H9 (cell line): ENCODE measurements around the gene CCL16. TPM values are rescaled to one million over a fixed set of nuclear protein-coding genes. Genes with fewer than 3 reads are reported as not detected.
A peak's percentile ranks its signal among the peaks of the same experiment; 100 is the strongest.

Source experiments
- DNase-seq: peaks from one replicate; pipeline ENCODE4 v3.0.0-alpha.2; 2017
- H2AFZ ChIP-seq: one replicate; pipeline ENCODE4 v1.6.1; 2013; ENCODE audit warnings: mild to moderate bottlenecking, low read length, control low read depth, moderate library complexity
- H2AK5ac ChIP-seq: 2 replicates; pipeline ENCODE4 v1.6.1; 2013; ENCODE audit warnings: low read length, control low read depth, mixed read lengths; ENCODE audit not compliant: insufficient read length
- H2BK120ac ChIP-seq: one replicate; pipeline ENCODE4 v1.6.1; 2013; ENCODE audit warnings: low read depth, mild to moderate bottlenecking, low read length, control low read depth, inconsistent platforms; ENCODE audit not compliant: poor library complexity, severe bottlenecking
- H2BK12ac ChIP-seq: 2 replicates; pipeline ENCODE4 v1.6.1; 2013; ENCODE audit warnings: low read length, control low read depth, mixed read lengths, low read depth; ENCODE audit not compliant: insufficient read length
- H2BK15ac ChIP-seq: 2 replicates; pipeline ENCODE4 v1.6.1; 2013; ENCODE audit warnings: low read depth, low read length, control low read depth
- H2BK20ac ChIP-seq: one replicate; pipeline ENCODE4 v1.6.1; 2013; ENCODE audit warnings: low read depth, mild to moderate bottlenecking, low read length, control low read depth, inconsistent platforms; ENCODE audit not compliant: poor library complexity, severe bottlenecking
- H2BK5ac ChIP-seq: 2 replicates; pipeline ENCODE4 v1.6.1; 2013; ENCODE audit warnings: low read length, control low read depth, mixed read lengths; ENCODE audit not compliant: insufficient read length
- H3K14ac ChIP-seq: 2 replicates; pipeline ENCODE4 v1.6.1; 2013; ENCODE audit warnings: low read length, control low read depth; ENCODE audit not compliant: insufficient read depth
- H3K18ac ChIP-seq: 2 replicates; pipeline ENCODE4 v1.6.1; 2013; ENCODE audit warnings: low read depth, mild to moderate bottlenecking, mixed read lengths, low read length, control low read depth; ENCODE audit not compliant: insufficient read length
- H3K23ac ChIP-seq: 2 replicates; pipeline ENCODE4 v1.6.1; 2013; ENCODE audit warnings: low read length, control low read depth, mixed read lengths, low read depth; ENCODE audit not compliant: insufficient read length
- H3K23me2 ChIP-seq: 2 replicates; pipeline ENCODE4 v1.6.1; 2013; ENCODE audit warnings: low read depth, mild to moderate bottlenecking, mixed read lengths, low read length, control low read depth; ENCODE audit not compliant: insufficient read length, poor library complexity, severe bottlenecking
- H3K27ac ChIP-seq: 2 replicates; pipeline ENCODE4 v1.5.1; 2013; ENCODE audit warnings: low read length, control low read depth, mixed read lengths, low read depth; ENCODE audit not compliant: insufficient read length
- H3K27me3 ChIP-seq: 2 replicates; pipeline ENCODE4 v1.6.1; 2013; ENCODE audit warnings: low read length, control low read depth, inconsistent platforms; ENCODE audit not compliant: insufficient read depth
- H3K4ac ChIP-seq: 2 replicates; pipeline ENCODE4 v1.6.1; 2013; ENCODE audit warnings: low read depth, mild to moderate bottlenecking, control low read depth, inconsistent platforms, low read length, moderate library complexity
- H3K4me1 ChIP-seq: 2 replicates; pipeline ENCODE4 v1.6.1; 2013; ENCODE audit warnings: low read length, control low read depth, inconsistent platforms; ENCODE audit not compliant: insufficient read depth
- H3K4me2 ChIP-seq: 2 replicates; pipeline ENCODE4 v1.6.1; 2013; ENCODE audit warnings: low read length, control low read depth, mixed read lengths; ENCODE audit not compliant: insufficient read length, insufficient read depth
- H3K56ac ChIP-seq: 2 replicates; pipeline ENCODE4 v1.6.1; 2013; ENCODE audit warnings: low read depth, mild to moderate bottlenecking, mixed read lengths, low read length, control low read depth; ENCODE audit not compliant: insufficient read length
- H3K79me1 ChIP-seq: 2 replicates; pipeline ENCODE4 v1.6.1; 2013; ENCODE audit warnings: low read depth, mild to moderate bottlenecking, moderate library complexity, low read length, control low read depth, inconsistent platforms; ENCODE audit not compliant: insufficient read depth, poor library complexity, severe bottlenecking
- H3K79me2 ChIP-seq: 2 replicates; pipeline ENCODE4 v1.6.1; 2013; ENCODE audit warnings: low read length, control low read depth, inconsistent platforms; ENCODE audit not compliant: insufficient read depth
- H3K9ac ChIP-seq: 2 replicates; pipeline ENCODE4 v1.6.1; 2013; ENCODE audit warnings: low read length, control low read depth, mixed read lengths; ENCODE audit not compliant: insufficient read length; ENCODE audit errors: extremely low read depth
- H3K9me3 ChIP-seq: one replicate; pipeline ENCODE4 v1.6.1; 2013; ENCODE audit warnings: low read depth, low read length, inconsistent platforms; ENCODE audit not compliant: control insufficient read depth
- H3T11ph ChIP-seq: one replicate; pipeline ENCODE4 v1.6.1; 2013; ENCODE audit warnings: mild to moderate bottlenecking, low read length, control low read depth, inconsistent platforms
- H4K20me1 ChIP-seq: one replicate; pipeline ENCODE4 v1.6.1; 2013; ENCODE audit not compliant: control insufficient read depth, insufficient read length, insufficient read depth
- H4K5ac ChIP-seq: 2 replicates; pipeline ENCODE4 v1.6.1; 2013; ENCODE audit warnings: low read depth, mild to moderate bottlenecking, mixed read lengths, low read length, control low read depth; ENCODE audit not compliant: insufficient read length
- H4K8ac ChIP-seq: replicated peaks from 2 replicates; pipeline ENCODE4 v1.6.1; 2013; ENCODE audit warnings: low read length, control low read depth, mixed read lengths, low read depth; ENCODE audit not compliant: insufficient read length
- H4K91ac ChIP-seq: 2 replicates; pipeline ENCODE4 v1.6.1; 2013; ENCODE audit warnings: low read depth, mild to moderate bottlenecking, moderate library complexity, mixed read lengths, low read length, control low read depth; ENCODE audit not compliant: insufficient read length
- H3K27ac Mint-ChIP-seq, 3 experiments: 2 replicates in 2 of 3; 3 replicates in 1 of 3; pipeline ENCODE4 v1.8.0; 2020 to 2021; ENCODE audit warnings: mixed read lengths in 3 of 3, mild to moderate bottlenecking in 1 of 3, moderate library complexity in 1 of 3
- H3K27me3 Mint-ChIP-seq: 2 replicates; pipeline ENCODE4 v1.8.0; 2021; ENCODE audit warnings: low read depth, mild to moderate bottlenecking, moderate library complexity, mixed read lengths
- H3K36me3 Mint-ChIP-seq, 3 experiments: 2 replicates in 2 of 3; 3 replicates in 1 of 3; pipeline ENCODE4 v1.8.0; 2020 to 2021; ENCODE audit warnings: low read depth in 3 of 3, mixed read lengths in 3 of 3; ENCODE audit not compliant: insufficient read depth in 1 of 3
- H3K4me1 Mint-ChIP-seq, 2 experiments: 2 replicates each; pipeline ENCODE4 v1.8.0; 2020; ENCODE audit warnings: mixed read lengths in 2 of 2
- H3K4me3 Mint-ChIP-seq, 2 experiments: 2 replicates in 1 of 2; 3 replicates in 1 of 2; pipeline ENCODE4 v1.8.0; 2020 to 2021; ENCODE audit warnings: mild to moderate bottlenecking in 2 of 2, mixed read lengths in 2 of 2, moderate library complexity in 1 of 2
- H3K9me3 Mint-ChIP-seq, 2 experiments: 2 replicates in 1 of 2; 3 replicates in 1 of 2; pipeline ENCODE4 v1.8.0; 2020; ENCODE audit warnings: mild to moderate bottlenecking in 2 of 2, mixed read lengths in 2 of 2, moderate library complexity in 1 of 2
- CTCF ChIP-seq: fragments of 200-600 bp; sonication (generic); conservative IDR thresholded peaks from 3 replicates; pipeline ENCODE4 v1.8.0; 2021; ENCODE audit warnings: antibody characterized with exemption, mild to moderate bottlenecking
- WGBS: extraction: QIAGEN DNeasy Blood & Tissue Kit; methylation state at CpG from one replicate; pipeline ENCODE4 v1.1.7; 2013; ENCODE audit warnings: missing lambda C conversion rate, low lambda C conversion rate, mixed read lengths; ENCODE audit not compliant: insufficient read length; ENCODE audit errors: extremely low coverage; 5-methylcytosine and 5-hydroxymethylcytosine counted together
- long read RNA-seq: library from polyadenylated mRNA; unstranded; transcript quantifications from one replicate; pipeline ENCODE4 v2.0.0, GENCODE V29; 2020
- total RNA-seq: library from RNA; stranded (reverse); gene quantifications from 2 replicates; pipeline ENCODE4 v1.2.1, GENCODE V29; 2021

The CCL16 gene
- total RNA-seq: not detected in 2 replicates
- long read RNA-seq: 0 reads

GRCh38 chr17:35981246-35981645 is at the start of gene CCL16:
Gene CCL16 (minus strand): TSS chr17:35981497. CDS start chr17:35981420, 77 bp downstream.
- DNase-seq: peak; percentile 18
- no peaks in the 10 kb centered on the region for H3K36me3 Mint-ChIP-seq
- peaks cover under 1 to 3% of the 10 kb centered on the region in 2 experiments; a peak in 1 of 4 replicates for H3K4me1 Mint-ChIP-seq
- no peaks in the 10 kb centered on the region for H3K79me1 ChIP-seq
- H2AFZ ChIP-seq: no peak within 1 kb of the TSS
- H3K14ac ChIP-seq: no peak within 1 kb of the TSS
- H2BK5ac ChIP-seq: no peak within 1 kb of the TSS
- no peak for TF ChIP-seq CTCF
- no peak within 1 kb of the TSS for H3K56ac ChIP-seq
- no peak within 1 kb of the TSS for H4K5ac ChIP-seq
- H3K23me2 ChIP-seq: no peaks in the 10 kb centered on the region
- H3K9me3 ChIP-seq: no peaks in the 10 kb centered on the region
- no peaks in the 10 kb centered on the region for H4K20me1 ChIP-seq
- no peak within 1 kb of the TSS for H3K18ac ChIP-seq
- H2BK20ac ChIP-seq: no peak within 1 kb of the TSS
- H3K23ac ChIP-seq: no peak within 1 kb of the TSS
- no peak within 1 kb of the TSS for H3T11ph ChIP-seq
- no peak within 1 kb of the TSS for H3K4me2 ChIP-seq
- H2BK120ac ChIP-seq: no peak within 1 kb of the TSS
- no peak within 1 kb of the TSS for H3K4ac ChIP-seq
- no peaks in the 10 kb centered on the region for H3K4me1 ChIP-seq
- WGBS: no CpG with 5 or more reads among the region's 12 CpGs
- H3K9ac ChIP-seq: no peak within 1 kb of the TSS
- H3K27ac ChIP-seq: no peak within 1 kb of the TSS
- H3K27ac Mint-ChIP-seq: no peak within 1 kb of the TSS; a peak in 1 of 7 replicates
- no peak within 1 kb of the TSS for H2BK12ac ChIP-seq
- H4K8ac ChIP-seq: no peak within 1 kb of the TSS
- H2AK5ac ChIP-seq: no peak within 1 kb of the TSS
- no peaks in the 10 kb centered on the region for H3K79me2 ChIP-seq
- no peaks in the 10 kb centered on the region for H3K27me3 ChIP-seq
- H3K4me3 Mint-ChIP-seq: no peak within 1 kb of the TSS
- H4K91ac ChIP-seq: no peak within 1 kb of the TSS
- H3K27me3 Mint-ChIP-seq: peaks cover 4% of the 10 kb centered on the region
- no peak within 1 kb of the TSS for H2BK15ac ChIP-seq
- no peaks in the 10 kb centered on the region for H3K9me3 Mint-ChIP-seq
